Umbilical cord (tissue), 2 donors: Measurements from ENCODE around the gene MCAT. TPM values are rescaled to one million over a fixed set of nuclear protein-coding genes. Genes with fewer than 3 reads are reported as not detected.
"Not testable (repeated sequence)": the region's sequence is repeated elsewhere in the genome, so short reads cannot be mapped to it uniquely, and the experiment has no call there.

ENCODE experiments used
- DNase-seq: peaks from one replicate; pipeline ENCODE4 v3.0.0-alpha.2; 2015; ENCODE audit warnings: low spot score
- total RNA-seq: library from RNA; depleted of rRNA; stranded (reverse); fragments of >200 nt; gene quantifications from one replicate; pipeline ENCODE4 v1.2.3, GENCODE V29; 2014; ENCODE audit warnings: low replicate concordance; ENCODE audit not compliant: insufficient read depth

MCAT gene
- total RNA-seq, 1 donor from 2014 or later: 13.7 TPM

DNA sequence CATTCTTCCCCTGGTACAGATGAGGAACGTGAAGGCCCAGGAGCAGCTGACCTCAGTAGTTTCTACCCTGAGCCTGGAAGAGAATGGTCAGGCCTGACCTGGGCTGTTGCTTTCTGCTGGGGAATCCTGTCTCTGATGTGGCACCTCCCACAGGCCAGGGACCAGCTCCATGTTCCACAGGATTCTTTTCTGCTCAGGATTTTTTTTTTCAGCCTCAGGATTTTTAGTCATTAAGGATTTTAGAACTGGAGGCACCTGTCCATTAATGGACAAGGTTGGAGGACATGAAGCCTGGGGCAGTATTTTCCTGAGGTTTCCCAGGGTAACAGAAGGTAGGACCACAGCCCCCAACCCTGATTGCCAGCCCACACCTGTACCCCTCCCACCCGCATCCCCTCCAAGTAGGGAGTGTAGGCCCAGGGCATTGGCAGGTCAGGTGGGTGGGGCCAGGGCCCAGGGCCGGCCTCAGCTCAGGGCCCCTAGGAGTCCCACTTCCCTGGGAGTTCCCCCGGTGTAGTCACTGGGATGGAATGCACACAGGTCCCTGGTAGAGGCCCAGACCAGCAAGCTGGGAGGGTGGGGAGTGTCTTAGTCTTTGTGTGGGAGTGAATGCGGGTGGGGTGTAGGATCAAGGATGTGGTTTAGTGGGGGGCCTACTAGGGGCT is 16.6 kb downstream of the MCAT start:
- peak; percentile 80 for DNase-seq

DNA sequence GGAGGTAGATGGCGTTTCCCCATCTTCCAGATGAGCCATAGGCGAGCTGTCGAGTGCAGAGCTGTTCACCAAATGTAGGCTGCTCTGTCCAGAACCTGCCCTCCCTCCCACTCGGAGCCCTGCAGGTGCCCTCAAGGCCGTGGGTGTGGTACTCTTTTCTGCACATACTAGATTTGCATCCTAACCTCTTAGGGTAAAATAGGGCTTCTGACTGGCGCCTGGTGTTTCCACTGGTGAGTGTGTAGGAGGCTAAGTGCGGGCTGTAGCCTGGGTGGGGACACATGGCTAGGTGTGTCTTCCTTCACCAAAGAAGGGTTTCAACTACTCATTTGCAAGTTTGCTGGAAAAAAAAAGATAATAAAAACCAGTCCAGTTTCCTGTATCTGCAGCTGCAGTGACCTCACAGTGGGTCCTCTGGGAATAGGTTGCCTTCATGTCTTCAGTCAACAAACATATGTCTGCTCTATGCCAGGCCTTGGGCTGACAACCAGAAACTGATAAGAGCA is 24.2 kb downstream of the MCAT start:
- no peak for DNase-seq

DNA sequence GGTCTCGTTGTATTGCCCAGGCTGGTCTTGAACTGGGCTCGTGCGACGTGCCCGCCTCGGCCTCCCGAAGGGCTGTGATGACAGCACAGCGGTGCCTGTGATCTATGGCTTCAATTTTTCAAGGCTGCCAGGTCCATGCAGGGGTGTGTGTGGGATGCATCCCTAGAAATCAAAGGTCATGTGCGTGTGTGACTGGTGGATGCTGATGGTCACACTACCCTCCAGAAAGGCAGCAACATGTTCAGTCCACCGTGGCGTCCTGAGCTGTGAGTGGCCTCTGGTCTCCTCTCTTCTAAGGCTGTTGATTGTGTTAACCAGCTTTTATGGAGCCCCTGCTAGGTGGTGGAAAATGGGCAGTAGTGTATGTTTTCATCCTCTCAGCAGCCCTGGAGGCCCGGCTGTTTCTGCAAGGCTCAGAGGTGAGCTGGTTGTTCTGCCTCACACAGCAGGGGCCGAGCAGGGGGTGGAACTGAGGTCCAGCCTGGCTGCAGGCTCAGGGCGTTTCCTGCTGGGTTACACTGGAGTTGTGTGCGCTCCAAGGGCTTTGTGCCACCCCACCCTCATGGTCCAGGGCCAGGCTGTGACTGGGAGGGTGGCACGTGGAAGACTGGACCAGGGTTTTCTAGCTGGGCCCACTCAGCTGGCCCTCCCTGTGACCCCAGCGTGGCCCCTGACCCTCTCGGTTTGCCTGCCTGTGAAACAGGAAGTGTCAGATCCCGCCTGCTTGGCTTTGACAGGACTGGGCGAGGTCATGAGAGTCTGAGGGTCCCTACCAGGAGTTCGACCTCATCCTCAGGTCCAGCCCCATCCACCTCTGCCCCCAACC is 25.0 kb downstream of the MCAT start:
- DNase-seq: peak; percentile 34

DNA sequence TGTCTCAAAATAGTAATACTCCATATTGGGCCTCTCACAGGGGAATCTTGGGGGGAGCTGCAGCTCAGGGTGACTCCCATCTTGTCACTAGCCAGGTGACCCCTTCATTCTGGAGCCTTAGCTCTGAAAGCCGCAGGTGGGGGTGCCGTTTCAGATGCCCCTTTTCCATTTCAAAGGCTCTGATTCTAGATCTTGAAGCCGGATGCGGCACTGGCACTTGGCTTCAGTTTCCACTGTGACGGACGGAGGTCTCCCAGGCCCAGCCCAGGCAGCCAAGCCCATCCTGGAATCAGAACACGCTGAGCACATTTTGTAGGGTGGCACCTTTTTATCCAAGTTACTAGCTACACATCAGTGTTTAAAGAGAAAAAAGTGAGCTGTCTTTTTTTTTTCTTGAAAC is 26.3 kb downstream of the MCAT start:
- DNase-seq: no peak

DNA sequence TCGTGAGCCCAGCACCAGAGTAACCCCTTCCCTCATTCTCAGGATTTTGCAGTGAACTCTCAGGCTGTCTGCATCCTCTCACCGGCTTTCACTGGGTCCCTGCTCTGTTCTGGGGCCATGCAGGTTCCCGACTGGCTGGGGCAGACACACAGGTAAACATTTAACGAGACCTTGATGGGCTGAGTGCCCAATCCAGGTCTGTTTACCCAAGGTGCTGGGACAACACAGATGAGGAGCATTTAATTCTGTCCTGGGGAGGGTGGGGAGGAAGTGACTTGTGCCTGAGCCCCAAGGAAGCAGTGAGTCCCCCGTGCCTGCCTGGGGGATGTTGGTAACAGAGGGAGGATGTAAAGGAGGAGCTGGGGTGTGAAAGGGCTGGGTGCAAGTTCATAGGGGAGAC is 28.2 kb downstream of the MCAT start:
- DNase-seq: no peak

DNA sequence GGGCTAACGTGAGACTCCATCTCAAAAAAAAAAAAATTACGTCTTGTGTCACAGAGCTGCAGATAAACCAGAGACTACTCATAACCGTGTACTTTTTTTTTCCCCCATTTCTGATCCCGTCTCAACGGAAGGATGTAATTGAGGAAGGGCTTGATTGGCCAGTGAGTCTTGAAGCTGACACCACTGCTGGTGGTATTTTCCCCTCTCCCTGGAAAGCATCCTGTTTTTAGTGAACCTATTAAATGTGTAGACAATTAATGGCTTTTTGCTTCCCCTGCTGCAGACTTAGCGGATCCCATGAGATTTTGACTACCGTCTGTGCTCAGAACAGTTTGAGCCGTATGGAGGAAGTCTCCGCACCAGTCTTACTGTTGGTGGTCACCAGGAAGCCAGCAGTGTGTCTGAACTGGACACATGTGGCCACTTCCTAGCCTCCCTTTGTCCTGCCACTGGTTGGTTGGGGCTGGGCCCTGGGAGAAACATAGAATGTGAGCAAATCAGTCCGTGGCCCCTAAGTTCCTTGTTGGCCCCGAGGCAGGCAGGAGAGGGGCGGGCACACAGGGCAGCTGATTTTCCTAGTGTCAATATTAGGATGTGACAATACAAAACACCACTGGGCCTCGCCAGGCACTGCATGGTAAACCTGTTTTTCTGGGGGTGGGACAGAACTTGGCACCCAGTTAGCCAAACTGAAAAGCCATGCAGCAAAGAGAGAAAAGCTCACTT is 29.5 kb downstream of the MCAT start:
- no peak for DNase-seq

DNA sequence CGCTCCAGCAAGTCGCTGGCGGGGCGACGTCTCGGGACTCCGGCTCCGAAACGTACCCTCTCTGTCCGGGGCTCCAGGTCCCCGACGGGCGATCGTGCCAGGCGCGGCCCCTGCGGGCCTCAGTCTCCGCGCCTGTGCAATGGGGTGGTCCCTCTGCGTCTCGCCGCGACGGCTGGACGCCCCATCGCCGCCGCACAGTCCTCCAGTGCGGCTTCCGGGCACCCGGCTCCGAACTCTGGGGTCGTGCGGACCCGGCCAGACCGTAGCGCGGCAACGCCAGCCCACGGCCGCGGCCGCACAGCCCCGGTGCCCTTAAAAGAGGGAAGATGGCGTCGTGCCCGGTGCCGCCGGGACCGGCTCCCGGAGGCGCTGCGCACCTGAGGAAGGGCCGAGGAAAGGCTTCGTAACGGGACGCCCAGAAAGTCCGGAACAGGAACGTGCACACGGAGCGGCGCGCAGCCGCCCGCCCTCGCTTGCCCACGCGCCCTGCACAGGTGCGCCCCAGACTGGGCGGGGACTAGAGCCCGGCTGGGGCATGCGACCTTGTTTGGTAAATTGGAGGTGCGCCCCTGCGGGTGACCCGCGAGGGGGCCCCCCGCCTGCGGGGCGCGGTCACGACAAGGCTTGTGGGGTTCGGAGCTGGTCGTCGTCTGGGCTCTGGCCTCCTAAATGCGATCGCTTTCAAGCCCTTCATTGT is 32.1 kb downstream of the MCAT start:
- no peak for DNase-seq

DNA sequence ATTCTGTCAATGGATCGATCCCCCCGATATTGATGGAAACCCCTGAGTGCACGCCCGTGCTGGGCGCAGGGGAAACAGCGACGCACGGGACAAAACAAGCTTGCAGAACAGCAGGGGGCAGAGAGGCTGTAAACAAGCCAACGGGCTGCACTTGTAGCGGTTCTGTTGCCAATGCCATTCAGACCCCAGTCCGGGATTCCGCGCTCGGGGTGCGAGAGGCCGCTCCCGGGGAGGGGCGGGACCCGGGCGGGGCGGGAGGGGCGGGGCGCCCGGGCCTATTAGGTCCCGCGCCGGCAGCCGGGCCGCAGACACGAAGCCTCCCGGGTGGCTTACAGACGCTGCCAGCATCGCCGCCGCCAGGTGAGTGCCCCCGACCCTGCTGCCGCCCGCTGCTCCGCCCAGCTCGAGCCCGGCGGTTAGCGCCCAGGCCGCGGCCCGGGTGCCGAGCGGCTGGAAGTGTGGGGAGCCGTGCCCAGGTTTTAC is 32.7 kb downstream of the MCAT start, which contains the start of gene BIK:
TSS of gene BIK (plus strand) at position 307 of the 483 bp plus-strand sequence. CDS start 13,273 bp downstream, outside the sequence.
- no peak for DNase-seq

DNA sequence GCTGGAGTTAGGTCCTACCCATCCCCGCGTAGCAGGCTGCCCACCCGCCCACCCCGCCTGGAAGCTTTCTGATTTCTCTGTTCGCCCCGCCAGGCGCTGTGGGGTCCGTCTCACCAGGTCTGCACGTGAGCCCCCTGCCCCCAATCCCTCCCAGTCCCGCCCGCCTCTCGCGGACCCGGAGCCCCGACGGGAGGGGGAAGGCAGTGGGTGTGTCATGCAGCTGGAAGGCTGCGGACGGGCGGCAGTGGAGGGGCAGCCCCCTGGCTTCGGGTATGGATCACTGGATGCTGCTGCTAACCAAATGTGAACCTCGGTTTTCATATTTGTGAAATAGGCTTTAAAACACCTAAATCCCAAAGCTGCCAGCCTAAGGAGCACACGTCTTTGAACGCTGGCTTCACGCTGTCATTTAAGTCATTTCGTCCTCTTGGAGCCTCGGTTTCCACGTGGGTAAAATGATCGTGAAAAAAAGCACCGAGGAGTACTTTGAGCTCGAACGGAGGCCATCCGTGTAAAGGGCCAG is 33.2 kb downstream of the MCAT start:
- DNase-seq: no peak

DNA sequence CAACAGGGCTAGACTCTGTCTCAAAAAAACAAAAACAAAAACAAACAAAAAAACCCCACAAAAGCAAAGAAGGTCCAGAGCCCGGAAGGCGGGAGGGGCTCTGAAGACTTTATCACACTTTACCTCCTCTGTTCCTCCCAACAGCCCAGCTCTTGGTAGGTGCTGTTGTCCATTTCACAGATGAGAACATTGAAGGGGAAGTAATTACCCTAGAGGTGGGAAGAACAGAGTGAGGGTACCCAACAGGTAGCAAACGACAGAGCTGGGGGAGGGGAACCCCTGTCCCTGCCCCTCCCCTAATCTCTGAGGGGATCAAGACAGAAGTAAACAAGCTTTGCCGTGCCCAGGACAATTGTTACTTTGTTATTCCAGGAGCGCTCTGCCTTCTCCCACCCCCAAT is 33.7 kb downstream of the MCAT start:
- DNase-seq: no peak

DNA sequence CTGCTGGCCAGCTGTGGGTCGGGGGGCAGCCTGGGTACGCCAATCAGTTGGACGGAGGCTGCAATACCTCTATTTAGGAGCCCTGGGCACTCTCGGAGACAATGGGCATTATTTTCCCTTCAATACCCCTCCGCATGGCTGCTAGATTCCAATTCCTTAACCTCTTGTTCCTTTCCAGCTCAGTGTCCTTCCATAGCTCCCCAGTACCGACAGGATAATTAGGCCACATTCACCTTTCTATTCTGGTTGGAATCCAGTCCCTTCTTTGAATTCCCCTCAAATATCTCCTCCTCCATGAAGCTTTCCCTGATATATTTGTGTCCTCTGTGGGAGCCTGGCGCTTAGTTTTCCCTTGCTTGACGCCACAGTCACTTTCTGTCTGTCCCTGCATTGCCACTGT is 36.9 kb downstream of the MCAT start:
- DNase-seq: no peak

DNA sequence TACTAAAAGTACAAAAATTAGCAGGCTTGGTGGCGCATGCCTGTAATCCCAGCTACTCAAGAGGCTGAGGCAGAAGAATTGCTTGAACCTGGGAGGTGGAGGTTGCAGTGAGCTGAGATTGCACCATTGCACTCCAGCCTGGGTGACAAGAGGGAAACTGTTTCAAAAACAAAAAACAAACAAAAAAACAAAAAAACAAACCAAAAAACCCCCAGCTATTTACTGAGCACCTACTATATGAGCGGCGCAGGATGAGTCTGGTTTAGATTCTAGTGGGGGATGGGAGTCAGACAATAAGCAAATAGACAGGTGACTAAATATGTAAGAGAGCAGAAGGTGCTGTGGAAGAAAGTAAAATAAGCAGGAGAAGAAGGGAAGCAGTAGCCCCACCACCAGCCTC is 38.2 kb downstream of the MCAT start:
- DNase-seq: not testable (repeated sequence)

DNA sequence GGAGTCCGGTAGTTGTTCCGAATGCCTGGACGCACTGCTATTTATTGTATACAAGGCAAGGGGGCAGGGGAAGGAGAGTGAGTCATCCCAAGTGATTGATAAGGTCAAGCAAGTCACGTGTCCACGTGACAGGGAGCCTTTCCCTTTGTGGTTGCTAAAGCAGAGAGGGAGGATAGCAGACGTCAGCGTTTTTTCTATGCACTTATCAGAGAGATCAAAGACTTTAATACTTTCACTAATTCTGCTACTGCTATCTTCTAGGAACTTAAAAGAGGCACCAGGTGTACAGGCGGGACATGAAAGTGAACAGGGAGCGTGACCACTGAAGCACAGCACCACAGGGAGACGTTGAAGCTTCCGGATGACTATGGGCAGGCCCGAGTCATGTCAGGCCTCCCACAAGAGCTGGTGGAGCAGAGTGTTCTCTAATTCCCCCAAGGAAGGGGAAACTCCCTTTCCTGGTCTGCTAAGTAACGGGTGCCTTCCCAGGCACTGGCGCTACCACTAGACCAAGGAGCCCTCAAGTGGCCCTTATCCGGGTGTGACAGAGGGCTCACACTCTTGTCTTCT is 39.1 kb downstream of the MCAT start:
- DNase-seq: peak; percentile 47

DNA sequence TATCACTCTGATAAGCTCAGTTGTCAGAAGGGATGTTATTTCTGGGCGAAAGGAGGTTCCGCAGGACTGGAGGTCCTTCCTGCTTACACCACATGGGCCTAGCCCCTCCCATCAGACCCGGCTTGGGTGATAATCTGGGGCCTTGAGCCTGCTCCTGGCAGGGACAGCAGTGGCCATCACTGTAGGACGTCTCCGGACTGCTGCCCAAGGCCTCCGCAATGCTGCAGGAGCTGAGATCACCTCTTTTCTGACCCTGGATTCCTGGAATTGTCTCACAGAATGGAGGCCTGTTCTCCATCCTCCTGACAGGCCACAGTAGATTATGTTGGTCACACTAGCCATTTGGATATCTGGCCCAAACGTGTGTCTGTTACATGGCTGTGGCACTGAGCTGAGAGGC is 41.9 kb downstream of the MCAT start:
- no peak for DNase-seq

DNA sequence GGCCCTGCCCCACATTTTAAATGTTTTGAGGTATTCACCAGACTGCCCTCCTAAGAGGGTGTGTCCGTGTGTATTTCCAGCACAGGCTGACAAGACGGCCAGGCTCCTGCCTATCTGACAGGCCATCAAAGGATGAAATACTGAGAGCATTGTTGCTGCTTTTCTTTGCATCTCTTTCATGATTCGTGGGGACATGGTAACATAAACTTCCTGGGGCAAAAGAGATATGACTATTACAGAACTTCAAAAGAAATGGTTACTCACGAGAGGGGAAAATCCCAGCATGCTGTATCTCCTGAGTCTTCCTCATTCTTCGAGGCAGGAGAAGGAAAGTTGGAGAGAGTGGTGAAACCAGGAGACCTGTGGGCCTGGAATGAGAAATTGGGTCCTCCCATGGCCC is 43.0 kb downstream of the MCAT start:
- DNase-seq: peak; percentile 73

DNA sequence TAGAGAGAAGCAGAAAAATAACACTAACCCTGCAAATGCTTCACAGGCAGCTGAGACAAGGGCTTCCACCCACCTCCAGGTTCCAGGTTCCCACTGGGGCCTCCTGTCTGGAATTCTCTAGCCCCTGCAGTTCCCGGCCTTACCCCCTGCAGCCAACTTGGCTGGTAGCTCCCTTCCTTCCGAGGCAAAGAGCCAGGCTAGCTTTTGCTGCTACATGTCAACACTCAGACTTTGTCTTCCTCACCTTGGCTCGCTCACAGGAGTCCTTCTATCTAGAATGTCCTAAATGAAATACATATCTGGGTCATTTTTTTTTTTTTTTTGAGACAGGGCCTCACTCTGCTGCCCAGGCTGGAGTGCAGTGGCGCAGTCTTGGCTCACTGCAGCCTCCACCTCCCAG is 44.1 kb downstream of the MCAT start:
- no peak for DNase-seq

DNA sequence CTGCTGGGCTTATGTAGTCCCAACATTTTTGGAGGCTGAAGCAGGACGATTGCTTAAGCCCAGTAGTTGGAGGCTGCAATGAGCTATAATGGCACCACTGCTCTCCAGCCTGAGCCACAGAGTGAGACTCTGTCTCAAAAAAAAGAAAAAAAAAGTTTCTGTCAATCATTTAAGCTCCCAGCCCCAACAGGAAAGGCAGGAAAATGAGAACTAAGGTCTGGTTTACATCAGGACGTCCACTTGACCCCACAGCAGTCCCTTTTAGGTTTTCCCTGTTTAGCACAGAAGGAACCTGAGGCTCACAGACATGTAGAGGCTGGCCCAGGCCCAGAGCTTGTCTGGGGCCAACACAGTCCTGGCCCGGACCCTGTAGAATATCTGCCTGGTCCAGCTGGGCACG is 44.8 kb downstream of the MCAT start:
- peak; percentile 52 for DNase-seq

DNA sequence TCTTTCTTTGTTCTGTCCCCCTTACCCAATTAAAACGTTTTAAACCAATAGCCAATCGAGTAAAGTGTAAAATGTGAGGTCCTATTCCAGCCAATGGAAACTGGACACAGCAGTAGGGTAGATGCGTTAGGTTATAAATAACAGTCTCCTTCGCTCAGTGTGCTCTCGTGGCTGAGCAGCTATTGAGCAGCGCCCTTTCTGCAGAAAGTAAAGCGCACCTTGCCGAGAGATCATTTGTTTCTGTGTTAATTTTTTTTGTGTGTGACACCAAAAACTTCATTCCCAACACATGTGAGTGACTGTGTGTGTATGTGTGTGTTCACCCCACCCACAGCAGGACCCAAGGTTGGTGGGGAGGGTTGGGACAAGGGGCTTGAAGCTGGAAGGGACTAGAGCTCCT is 46.8 kb downstream of the MCAT start:
- DNase-seq: no peak

DNA sequence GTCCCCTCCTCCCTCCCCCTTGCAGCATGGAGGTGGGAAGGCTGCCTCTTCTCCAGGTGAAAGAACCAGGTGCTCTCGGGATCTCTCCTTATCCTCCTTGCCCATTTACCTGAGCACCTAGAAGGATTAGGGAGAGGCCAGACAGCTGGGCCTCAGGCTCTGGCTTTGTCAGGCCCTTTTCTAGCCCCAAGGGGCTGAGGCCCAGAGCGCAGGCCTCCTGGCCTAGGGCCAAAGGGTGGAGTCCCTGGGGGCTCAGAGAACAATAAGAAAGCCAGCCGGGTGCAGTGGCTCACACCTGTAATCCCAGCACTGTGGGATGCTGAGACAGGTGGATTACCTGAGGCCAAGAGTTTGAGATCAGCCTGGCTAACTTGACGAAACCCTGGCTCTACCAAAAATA is 48.6 kb downstream of the MCAT start:
- no peak for DNase-seq

DNA sequence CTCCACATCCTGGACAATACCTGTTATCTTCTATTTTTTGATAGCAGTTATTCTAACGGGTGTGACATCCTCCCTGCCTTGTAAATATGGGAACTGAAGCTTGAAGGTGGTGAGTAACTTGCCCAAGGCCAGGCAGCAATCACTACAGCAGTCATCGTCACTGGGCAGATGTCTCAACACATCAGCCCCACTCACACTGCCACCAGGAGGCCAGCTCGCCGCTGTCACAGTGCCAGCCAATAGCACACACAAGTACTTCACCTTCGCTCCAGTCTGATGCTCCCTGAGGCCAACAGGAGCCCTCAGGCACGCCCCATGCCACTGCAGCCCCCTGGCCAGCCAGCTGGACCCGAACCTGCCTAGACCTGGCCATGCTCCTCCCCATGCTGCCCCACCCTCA is 49.1 kb downstream of the MCAT start:
- no peak for DNase-seq

DNA sequence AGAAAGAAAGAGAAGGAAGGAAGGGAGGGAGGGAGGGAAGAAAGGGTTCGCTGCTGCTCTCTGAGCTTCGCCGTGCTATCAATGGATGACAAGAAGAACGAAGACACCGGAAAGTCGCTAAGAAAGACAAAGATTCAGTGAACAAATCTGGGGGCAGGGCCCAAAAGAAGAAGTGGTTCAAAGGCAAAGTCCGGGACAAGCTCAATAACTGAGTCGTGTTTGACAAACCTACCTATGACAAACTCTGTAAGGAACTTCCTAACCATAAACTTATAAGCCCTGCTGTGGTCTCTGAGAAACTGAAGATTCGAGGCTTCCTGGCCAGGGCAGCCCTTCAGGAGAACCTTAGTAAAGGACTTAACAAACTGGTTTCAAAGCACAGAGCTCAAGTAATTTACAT is 51.1 kb downstream of the MCAT start:
- DNase-seq: no peak
